Measurements from ENCODE around the gene TRHDE.

DNA sequence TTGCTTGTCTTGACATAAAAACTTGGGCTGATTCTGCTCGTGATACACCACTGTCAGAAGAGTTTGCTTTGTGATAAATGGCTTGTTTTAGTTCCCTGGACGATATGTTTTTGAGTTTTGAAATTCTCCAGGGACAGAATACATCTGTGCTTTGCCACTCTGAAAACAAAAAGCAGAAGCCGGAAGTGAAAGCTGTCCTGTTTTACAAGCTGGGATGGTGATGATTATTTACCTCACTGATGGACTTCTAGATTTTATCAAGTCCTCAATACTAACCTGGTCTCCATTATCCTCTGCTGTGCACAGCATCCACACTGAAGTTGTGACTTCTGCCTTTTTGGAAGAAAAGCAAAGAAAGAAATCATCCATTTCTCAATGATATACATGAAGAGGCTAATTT is 251.6 kb downstream of the TRHDE start:
- TF ChIP-seq TAF1 (IDR thresholded peaks at IDR 0.05; ENCODE audit: low read depth, low read length) (no peak), POLR2A (IDR thresholded peaks at IDR 0.05; ENCODE audit: low read depth, low read length) (no peak), POLR2AphosphoS5 (IDR thresholded peaks at IDR 0.05; ENCODE audit: low read depth, low read length) (no peak), SPI1 (IDR thresholded peaks at IDR 0.05; ENCODE audit: low read depth, low read length) (no peak; the same call in 1 of the 2 replicates), POU2F2 (IDR thresholded peaks at IDR 0.05; ENCODE audit: low read depth, low read length) (no peak), PAX5 (IDR thresholded peaks at IDR 0.05; ENCODE audit: insufficient read depth, low read length, severe bottlenecking) (no peak)
